NCI-H1417 (cell line): ENCODE measurements around the gene MROH2B.

ENCODE experiments used
- DNase-seq, 3 experiments: peaks; one replicate each; lab custom pipeline; 2025; lab: John Stamatoyannopoulos, UW

The MROH2B gene

DNA sequence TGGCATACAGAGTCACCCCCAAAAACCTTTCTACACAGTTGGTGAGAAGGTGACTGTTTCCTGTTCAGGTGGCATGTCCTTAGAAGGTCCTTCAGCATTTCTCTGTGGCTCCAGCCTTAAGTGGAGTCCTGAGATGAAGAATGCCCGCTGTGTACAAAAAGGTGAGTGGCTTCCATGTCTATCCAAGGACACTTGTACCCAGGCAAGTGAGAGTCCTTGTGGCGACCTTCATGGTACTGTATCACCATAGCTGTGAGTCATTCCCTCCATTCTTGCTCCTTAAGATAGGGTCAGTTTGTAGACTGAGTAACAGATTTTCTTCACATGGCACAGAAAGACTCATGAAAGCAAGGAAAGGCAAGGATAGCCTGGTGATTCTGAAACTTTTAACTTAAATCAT lies 98.7 kb downstream of the MROH2B start:
- no peak for DNase-seq

DNA sequence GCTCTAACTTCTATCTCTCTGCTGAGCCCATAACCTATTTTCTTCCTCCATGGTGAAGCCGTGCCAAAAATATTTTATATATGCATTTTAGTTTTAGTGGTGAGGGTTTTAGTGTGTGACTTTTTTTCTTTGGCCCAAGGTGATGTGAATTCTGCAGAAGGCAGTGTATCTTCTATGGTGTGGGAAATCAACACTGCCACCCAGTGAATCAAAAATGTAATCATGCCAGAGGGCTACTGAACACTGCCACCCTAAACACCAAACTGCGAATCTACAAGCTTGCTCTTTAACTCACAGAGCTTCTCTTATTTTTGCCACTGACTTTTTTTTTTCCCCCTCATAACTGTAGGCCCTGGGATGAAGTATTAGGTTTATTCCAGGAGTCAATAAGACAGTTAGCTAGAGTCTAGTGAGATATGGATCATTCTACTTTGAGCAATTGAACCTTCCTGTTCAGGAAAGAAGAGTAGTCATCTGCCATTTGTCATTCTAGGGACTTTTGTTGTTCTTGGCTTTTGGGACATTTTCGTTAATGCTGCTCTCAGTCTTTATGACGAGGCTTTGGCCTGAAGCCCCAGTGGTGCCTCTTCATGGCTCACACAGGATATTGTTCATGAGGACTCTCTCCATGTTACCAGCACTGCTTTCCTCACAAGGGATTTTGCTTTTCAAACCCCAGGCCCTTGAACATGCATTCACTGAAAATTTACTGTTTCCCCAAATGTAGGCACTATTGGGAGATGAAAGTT lies 108.8 kb downstream of the MROH2B start:
- peak in 1 of 3 experiments; percentile 8 for DNase-seq

DNA sequence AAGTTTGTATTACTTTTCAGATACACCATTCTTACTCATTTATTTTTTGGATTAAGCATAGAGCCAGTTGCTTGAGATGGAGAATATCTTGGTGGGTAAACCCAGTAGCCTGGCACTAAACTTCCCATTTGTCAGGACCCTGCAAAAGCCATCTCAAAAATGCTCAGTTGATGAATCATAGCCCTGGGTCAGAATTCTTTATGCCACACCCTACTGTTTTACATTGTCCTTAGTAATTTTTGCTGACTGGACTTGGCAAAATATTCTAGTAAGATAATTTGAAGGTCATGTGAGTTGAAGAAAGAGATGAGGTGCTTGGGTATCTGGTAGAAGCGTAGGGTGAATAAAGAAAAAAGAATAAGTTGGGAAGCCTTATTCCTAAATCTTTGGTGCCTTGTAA lies 111.1 kb downstream of the MROH2B start:
- no peak for DNase-seq

DNA sequence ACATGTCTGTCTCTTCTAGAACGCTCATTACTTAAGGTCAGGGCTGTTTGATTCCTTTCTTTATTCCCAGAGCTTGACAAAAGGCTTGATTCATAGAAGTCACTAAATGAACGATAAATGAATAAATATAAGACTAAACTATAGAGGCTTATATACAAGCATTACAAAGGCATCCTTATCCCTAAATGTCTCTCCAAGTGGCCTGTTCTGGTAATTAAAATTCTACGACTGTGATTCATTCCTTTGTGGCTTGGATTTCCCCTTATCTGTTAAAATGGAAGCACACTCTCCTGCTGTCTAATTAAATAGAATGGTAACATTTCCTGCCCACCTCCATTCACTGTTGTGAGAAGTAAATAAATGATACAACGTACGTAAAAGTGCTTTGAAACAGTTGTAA lies 112.3 kb downstream of the MROH2B start:
- no peak for DNase-seq

DNA sequence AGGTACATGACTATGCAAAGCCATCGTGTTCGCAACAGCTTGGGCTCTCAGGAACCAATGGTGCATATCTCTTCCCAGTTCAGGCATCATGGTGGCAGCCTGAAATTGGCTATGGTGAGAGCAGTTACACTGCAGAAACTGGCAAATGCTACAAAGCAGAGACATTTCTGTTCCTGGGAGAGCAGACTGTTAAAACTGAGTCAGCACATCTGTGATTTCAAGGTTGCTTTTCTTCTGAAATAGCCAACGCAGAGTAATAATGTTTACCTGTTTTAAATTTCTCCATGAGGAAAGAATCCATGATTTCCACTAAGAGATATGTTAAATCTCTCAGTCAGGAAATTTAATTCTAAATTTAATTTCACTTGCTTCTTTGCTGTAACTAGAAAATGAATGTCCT lies 114.1 kb downstream of the MROH2B start:
- no peak for DNase-seq

DNA sequence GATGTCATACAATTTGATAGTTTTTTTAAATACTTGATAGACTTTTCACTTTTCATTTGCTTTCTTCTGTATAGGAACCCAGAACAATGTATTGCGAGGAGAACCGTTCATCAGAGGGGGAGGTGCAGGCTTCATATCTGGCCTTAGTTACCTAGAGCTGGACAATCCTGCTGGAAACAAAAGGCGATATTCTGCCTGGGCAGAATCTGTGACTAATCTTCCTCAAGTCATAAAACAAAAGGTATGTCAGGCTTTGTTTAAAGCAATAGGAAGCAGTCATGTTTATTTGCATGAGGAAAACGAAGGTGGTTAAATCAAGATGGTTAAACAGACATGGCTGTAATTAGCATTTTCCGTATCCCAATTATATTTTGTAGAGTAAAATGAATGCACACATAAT lies 115.8 kb downstream of the MROH2B start:
- peak in 1 of 3 experiments; percentile 11 for DNase-seq
